Astrocyte (in vitro differentiated cells and primary cell): ENCODE results near the gene GGTLC1.
"Not testable (repeated sequence)": the region's sequence is repeated elsewhere in the genome, so short reads cannot be mapped to it uniquely, and the experiment has no call there.

Source experiments
- EZH2 ChIP-seq: IDR thresholded peaks from 2 replicates; pipeline ENCODE4 v1.6.1; 2012; ENCODE audit warnings: mild to moderate bottlenecking, low read length, inconsistent platforms; ENCODE audit not compliant: insufficient read depth
- TF ChIP-seq, protein P1 (sequence below): IDR thresholded peaks from 2 replicates; pipeline ENCODE4 v1.5.1; 2011; ENCODE audit warnings: low read depth, mild to moderate bottlenecking, inconsistent platforms, low read length, moderate library complexity; ENCODE audit not compliant: insufficient read depth

DNA sequence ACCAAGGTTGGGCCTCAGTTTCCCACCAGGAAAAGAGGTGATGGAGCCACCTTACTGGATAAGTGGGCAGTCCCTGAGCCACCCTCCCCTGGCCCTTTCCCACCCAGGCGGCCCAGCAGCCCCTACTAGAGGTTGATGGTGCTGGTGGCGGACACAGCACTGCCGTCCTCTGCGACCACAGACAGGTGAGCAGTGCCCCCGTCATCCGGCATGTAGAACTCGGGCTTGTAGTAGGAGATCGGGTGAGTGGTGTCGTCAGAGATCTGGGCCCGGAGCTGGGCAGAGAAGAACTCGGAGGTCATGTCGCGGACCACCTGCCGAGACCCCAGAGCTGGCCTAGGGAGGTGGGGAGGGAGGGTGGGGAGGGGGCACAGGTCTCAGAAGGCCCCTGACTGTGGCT, 2.3 kb downstream of the GGTLC1 start:
- TF ChIP-seq, protein P1, sequence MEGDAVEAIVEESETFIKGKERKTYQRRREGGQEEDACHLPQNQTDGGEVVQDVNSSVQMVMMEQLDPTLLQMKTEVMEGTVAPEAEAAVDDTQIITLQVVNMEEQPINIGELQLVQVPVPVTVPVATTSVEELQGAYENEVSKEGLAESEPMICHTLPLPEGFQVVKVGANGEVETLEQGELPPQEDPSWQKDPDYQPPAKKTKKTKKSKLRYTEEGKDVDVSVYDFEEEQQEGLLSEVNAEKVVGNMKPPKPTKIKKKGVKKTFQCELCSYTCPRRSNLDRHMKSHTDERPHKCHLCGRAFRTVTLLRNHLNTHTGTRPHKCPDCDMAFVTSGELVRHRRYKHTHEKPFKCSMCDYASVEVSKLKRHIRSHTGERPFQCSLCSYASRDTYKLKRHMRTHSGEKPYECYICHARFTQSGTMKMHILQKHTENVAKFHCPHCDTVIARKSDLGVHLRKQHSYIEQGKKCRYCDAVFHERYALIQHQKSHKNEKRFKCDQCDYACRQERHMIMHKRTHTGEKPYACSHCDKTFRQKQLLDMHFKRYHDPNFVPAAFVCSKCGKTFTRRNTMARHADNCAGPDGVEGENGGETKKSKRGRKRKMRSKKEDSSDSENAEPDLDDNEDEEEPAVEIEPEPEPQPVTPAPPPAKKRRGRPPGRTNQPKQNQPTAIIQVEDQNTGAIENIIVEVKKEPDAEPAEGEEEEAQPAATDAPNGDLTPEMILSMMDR = not testable (repeated sequence)
- not testable (repeated sequence) for TF ChIP-seq EZH2
